BLaER1 treated with 17β-estradiol and CSF1 and Interleukin-3, amounts not matched to agents 10 nM and 100 nM (cell line): ENCODE data around the gene NECAB2.

ENCODE experiments used
- H3K27ac ChIP-seq, 11 experiments: shearing (Covaris generic); formaldehyde crosslinking; 2 replicates each; pipeline ENCODE4 v1.8.1; 2022
- H3K27me3 ChIP-seq, 11 experiments: shearing (Covaris generic); formaldehyde crosslinking; 2 replicates each; pipeline ENCODE4 v1.8.1; 2022
- H3K36me3 ChIP-seq, 11 experiments: shearing (Covaris generic); formaldehyde crosslinking; 2 replicates each; pipeline ENCODE4 v1.8.1; 2022
- H3K4me1 ChIP-seq, 10 experiments: shearing (Covaris generic); formaldehyde crosslinking; 2 replicates each; pipeline ENCODE4 v1.8.1; 2022
- H3K4me2 ChIP-seq, 11 experiments: shearing (Covaris generic); formaldehyde crosslinking; 2 replicates each; pipeline ENCODE4 v1.8.1; 2022
- H3K4me3 ChIP-seq, 10 experiments: shearing (Covaris generic); formaldehyde crosslinking; 2 replicates each; pipeline ENCODE4 v1.8.1; 2022
- H3K9ac ChIP-seq, 11 experiments: shearing (Covaris generic); formaldehyde crosslinking; 2 replicates each; pipeline ENCODE4 v1.8.1; 2022
- H3K9me3 ChIP-seq, 11 experiments: shearing (Covaris generic); formaldehyde crosslinking; replicated peaks in 1 of 11; 2 replicates each; pipeline ENCODE4 v1.8.1; 2022
- H4K20me1 ChIP-seq, 11 experiments: shearing (Covaris generic); formaldehyde crosslinking; 2 replicates each; pipeline ENCODE4 v1.8.1; 2022
- Cebpa-rat ChIP-seq, 11 experiments: shearing (Covaris generic); IDR thresholded peaks; 2 replicates each; pipeline ENCODE4 v1.8.1; 2022

Gene NECAB2

GRCh38 chr16:84032458-84033178 is 64.6 kb downstream of the NECAB2 start:
- Histone ChIP-seq H3K27ac (no peak overlapping the region), H3K9me3 (peaks cover 39 to 71% (median 53%) of the 10 kb centered on the region in 11 experiments), H3K27me3 (peaks cover 0 to 77% (median 15%) of the 10 kb centered on the region in 11 experiments; a peak in 13 of 22 replicates), H3K4me2 (no peak overlapping the region), H3K36me3 (no peaks in the 10 kb centered on the region; a peak in 1 of 22 replicates), H4K20me1 (peaks cover 0 to 12% (median 9%) of the 10 kb centered on the region in 11 experiments; a peak in 18 of 22 replicates), H3K9ac (no peak overlapping the region), H3K4me1 (peaks cover 20 to 28% (median 25%) of the 10 kb centered on the region in 10 experiments), H3K4me3 (no peak overlapping the region)
- no peak for TF ChIP-seq Cebpa-rat (IDR thresholded peaks at IDR 0.05)

- H3K9ac ChIP-seq = no peak overlapping the region
Observed at GRCh38 chr16:84033251-84034195, 65.5 kb downstream of the NECAB2 start.

GRCh38 chr16:84034516-84034915 is 66.5 kb downstream of the NECAB2 start:
- Histone ChIP-seq H3K4me1 (peaks cover under 1 to 9% (median 7%) of the 10 kb centered on the region in 10 experiments; a peak in 19 of 20 replicates), H3K9me3 (peaks cover 39 to 71% (median 53%) of the 10 kb centered on the region in 11 experiments), H3K4me2 (no peak overlapping the region), H3K36me3 (no peaks in the 10 kb centered on the region; a peak in 1 of 22 replicates), H4K20me1 (peaks cover 0 to 3% (median under 1%) of the 10 kb centered on the region in 11 experiments; a peak in 7 of 22 replicates), H3K27ac (no peak overlapping the region), H3K4me3 (no peak overlapping the region), H3K9ac (no peak overlapping the region), H3K27me3 (peaks cover 0 to 72% (median 10%) of the 10 kb centered on the region in 11 experiments; a peak in 11 of 22 replicates)
- TF ChIP-seq Cebpa-rat (IDR thresholded peaks at IDR 0.05) = no peak

More at GRCh38 chr16:84033251-84034195, 65.5 kb downstream of the NECAB2 start:
- TF ChIP-seq Cebpa-rat (IDR thresholded peaks at IDR 0.05) = no peak
- peaks cover 11 to 19% (median 16%) of the 10 kb centered on the region in 10 experiments for H3K4me1 ChIP-seq
- H3K9me3 ChIP-seq = peaks cover 39 to 71% (median 53%) of the 10 kb centered on the region in 11 experiments
- no peak overlapping the region for H3K4me3 ChIP-seq
- H4K20me1 ChIP-seq = peaks cover 0 to 11% (median 9%) of the 10 kb centered on the region in 11 experiments; a peak in 18 of 22 replicates
- H3K36me3 ChIP-seq = no peaks in the 10 kb centered on the region; a peak in 1 of 22 replicates
- no peak overlapping the region for H3K4me2 ChIP-seq
- H3K27ac ChIP-seq = no peak overlapping the region
- peaks cover 0 to 71% (median 10%) of the 10 kb centered on the region in 11 experiments; a peak in 11 of 22 replicates for H3K27me3 ChIP-seq

GRCh38 chr16:84036131-84036530 is 68.1 kb downstream of the NECAB2 start:
- Histone ChIP-seq H3K4me1 (peaks cover 0 to 8% (median 0%) of the 10 kb centered on the region in 10 experiments; a peak in 2 of 20 replicates), H3K4me3 (no peak overlapping the region), H3K9ac (no peak overlapping the region), H4K20me1 (peaks cover 0 to 12% (median 0%) of the 10 kb centered on the region in 11 experiments; a peak in 1 of 22 replicates), H3K27me3 (peaks cover 0 to 69% (median 0%) of the 10 kb centered on the region in 11 experiments; a peak in 7 of 22 replicates), H3K9me3 (peaks cover 24 to 55% (median 38%) of the 10 kb centered on the region in 11 experiments), H3K4me2 (no peak overlapping the region), H3K36me3 (no peaks in the 10 kb centered on the region), H3K27ac (no peak overlapping the region)
- no peak for TF ChIP-seq Cebpa-rat (IDR thresholded peaks at IDR 0.05)

GRCh38 chr16:84036982-84037425 is 69.0 kb downstream of the NECAB2 start:
- Histone ChIP-seq H3K27me3 (peaks cover 0 to 68% (median 0%) of the 10 kb centered on the region in 11 experiments; a peak in 5 of 22 replicates), H3K36me3 (no peaks in the 10 kb centered on the region), H3K27ac (no peak overlapping the region), H3K9ac (no peak overlapping the region), H3K4me2 (no peak overlapping the region), H4K20me1 (peaks cover 0 to 12% (median 0%) of the 10 kb centered on the region in 11 experiments; a peak in 2 of 22 replicates), H3K4me3 (no peak overlapping the region), H3K9me3 (peaks cover 16 to 46% (median 29%) of the 10 kb centered on the region in 11 experiments), H3K4me1 (peaks cover 0 to 9% (median 0%) of the 10 kb centered on the region in 10 experiments; a peak in 2 of 20 replicates)
- TF ChIP-seq Cebpa-rat (IDR thresholded peaks at IDR 0.05) = no peak

GRCh38 chr16:84038469-84038868 is 70.4 kb downstream of the NECAB2 start:
- Histone ChIP-seq H3K4me1 (peaks cover 0 to 17% (median 3%) of the 10 kb centered on the region in 10 experiments; a peak in 9 of 20 replicates), H3K27me3 (peaks cover 0 to 71% (median 0%) of the 10 kb centered on the region in 11 experiments; a peak in 7 of 22 replicates), H3K27ac (no peak overlapping the region), H3K4me3 (no peak overlapping the region), H3K9ac (no peak overlapping the region), H3K36me3 (no peaks in the 10 kb centered on the region), H3K9me3 (peaks cover 16 to 38% (median 29%) of the 10 kb centered on the region in 11 experiments), H4K20me1 (peaks cover 0 to 17% (median 0%) of the 10 kb centered on the region in 11 experiments; a peak in 3 of 22 replicates), H3K4me2 (no peak overlapping the region)
- TF ChIP-seq Cebpa-rat (IDR thresholded peaks at IDR 0.05) = no peak

- no peak overlapping the region for H3K9ac ChIP-seq
- peaks cover 0 to 66% (median 0%) of the 10 kb centered on the region in 11 experiments; a peak in 7 of 22 replicates for H3K27me3 ChIP-seq
Observed at GRCh38 chr16:84039696-84040095, 71.7 kb downstream of the NECAB2 start.

GRCh38 chr16:84040226-84040822 is 72.3 kb downstream of the NECAB2 start:
- Histone ChIP-seq H3K4me2 (no peak overlapping the region), H3K27me3 (peaks cover 0 to 59% (median 0%) of the 10 kb centered on the region in 11 experiments; a peak in 7 of 22 replicates), H3K27ac (no peak overlapping the region), H3K4me3 (no peak overlapping the region), H4K20me1 (peaks cover 0 to 30% (median 0%) of the 10 kb centered on the region in 11 experiments; a peak in 4 of 22 replicates), H3K9ac (no peak overlapping the region), H3K4me1 (peaks cover 0 to 23% (median 6%) of the 10 kb centered on the region in 10 experiments; a peak in 9 of 20 replicates), H3K36me3 (no peaks in the 10 kb centered on the region), H3K9me3 (peaks cover 10 to 20% (median 13%) of the 10 kb centered on the region in 11 experiments)
- no peak for TF ChIP-seq Cebpa-rat (IDR thresholded peaks at IDR 0.05)

More at GRCh38 chr16:84039696-84040095, 71.7 kb downstream of the NECAB2 start:
- TF ChIP-seq Cebpa-rat (IDR thresholded peaks at IDR 0.05) = no peak
- peaks cover 16 to 26% (median 20%) of the 10 kb centered on the region in 11 experiments for H3K9me3 ChIP-seq
- peaks cover 0 to 23% (median 6%) of the 10 kb centered on the region in 10 experiments; a peak in 9 of 20 replicates for H3K4me1 ChIP-seq
- H3K4me3 ChIP-seq = no peak overlapping the region
- H3K4me2 ChIP-seq = no peak overlapping the region
- H3K36me3 ChIP-seq = no peaks in the 10 kb centered on the region
- H4K20me1 ChIP-seq = peaks cover 0 to 26% (median 0%) of the 10 kb centered on the region in 11 experiments; a peak in 4 of 22 replicates
- H3K27ac ChIP-seq = no peak overlapping the region
